Colonic mucosa (tissue), 4 donors: ENCODE results near the gene ITGA6. TPM values are rescaled to one million over a fixed set of nuclear protein-coding genes. Genes with fewer than 3 reads are reported as not detected.

Experiments used
- DNase-seq: peaks from one replicate; pipeline ENCODE4 v3.0.0-alpha.2; 2020
- H3K27ac ChIP-seq: fragments of 200-600 bp; one replicate; pipeline ENCODE4 v1.8.0; 2021
- H3K27me3 ChIP-seq: fragments of 200-600 bp; one replicate; pipeline ENCODE4 v1.8.0; 2021
- H3K36me3 ChIP-seq: fragments of 200-600 bp; one replicate; pipeline ENCODE4 v1.8.0; 2021
- H3K4me1 ChIP-seq: fragments of 200-600 bp; one replicate; pipeline ENCODE4 v1.8.0; 2021; ENCODE audit warnings: mild to moderate bottlenecking
- H3K4me3 ChIP-seq: fragments of 200-600 bp; one replicate; pipeline ENCODE4 v1.8.0; 2021
- H3K9ac ChIP-seq, 2 donors: one replicate each; pipeline ENCODE4 v1.7.0; 2013; ENCODE audit warnings: control low read depth in 2 of 2, low read depth in 2 of 2, low read length in 2 of 2
- H3K9me3 ChIP-seq: fragments of 200-600 bp; one replicate; pipeline ENCODE4 v1.8.0; 2021
- intact Hi-C: fragments of 100-400 bp; cut with DNase I; formaldehyde crosslinking; loops from one replicate; pipeline ENCODE4 v1.14.1; 2022
- total RNA-seq, 2 donors: library from RNA; stranded (reverse); fragmentation: NEBNext Ultra II Directional in 1 of 2; extraction: Animal tissue kit (Norgen Biotek cat#: 25700) in 1 of 2; gene quantifications; one replicate each; pipeline ENCODE4 v1.2.1, GENCODE V29; 2021
- TF ChIP-seq, protein P1 (sequence below): fragments of 200-600 bp; IDR thresholded peaks from one replicate; pipeline ENCODE4 v1.8.0; 2022; ENCODE audit warnings: antibody characterized with exemption, mild to moderate bottlenecking
- donor health status: healthy.
- donor health status: DM: no; HTN: no; CAD: no.
- donor health status: DM: no; HTN: no; CAD: no.

ITGA6 gene
- total RNA-seq, 2 donors from 2014 or later = 174 to 186 TPM

DNA sequence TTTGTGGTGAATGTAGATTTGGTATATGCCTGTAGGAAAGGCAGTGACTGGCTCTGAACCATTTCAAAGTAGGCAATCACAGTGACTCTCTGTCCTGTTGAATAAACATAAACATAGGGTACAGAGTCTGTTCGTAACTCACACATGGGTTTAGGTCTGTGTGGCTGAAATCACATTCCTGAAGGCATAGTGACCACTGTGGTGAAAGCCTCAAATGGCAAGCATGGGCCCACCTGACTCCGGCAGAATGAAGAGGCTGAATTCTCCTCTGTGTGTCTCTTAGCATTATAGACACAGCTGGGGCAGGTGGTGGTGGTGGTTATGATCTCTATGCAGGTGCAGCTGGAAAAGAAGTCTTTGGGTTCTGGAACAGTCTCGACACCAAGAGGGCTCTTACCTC is 61.2 kb downstream of the ITGA6 start:
- H3K9me3 ChIP-seq = no peaks in the 10 kb centered on the region
- no peak overlapping the region for H3K9ac ChIP-seq
- H3K4me3 ChIP-seq = no peak overlapping the region
- intact Hi-C loops = no loop called here
- no peak for DNase-seq
- no peaks in the 10 kb centered on the region for H3K27me3 ChIP-seq
- TF ChIP-seq, protein P1, sequence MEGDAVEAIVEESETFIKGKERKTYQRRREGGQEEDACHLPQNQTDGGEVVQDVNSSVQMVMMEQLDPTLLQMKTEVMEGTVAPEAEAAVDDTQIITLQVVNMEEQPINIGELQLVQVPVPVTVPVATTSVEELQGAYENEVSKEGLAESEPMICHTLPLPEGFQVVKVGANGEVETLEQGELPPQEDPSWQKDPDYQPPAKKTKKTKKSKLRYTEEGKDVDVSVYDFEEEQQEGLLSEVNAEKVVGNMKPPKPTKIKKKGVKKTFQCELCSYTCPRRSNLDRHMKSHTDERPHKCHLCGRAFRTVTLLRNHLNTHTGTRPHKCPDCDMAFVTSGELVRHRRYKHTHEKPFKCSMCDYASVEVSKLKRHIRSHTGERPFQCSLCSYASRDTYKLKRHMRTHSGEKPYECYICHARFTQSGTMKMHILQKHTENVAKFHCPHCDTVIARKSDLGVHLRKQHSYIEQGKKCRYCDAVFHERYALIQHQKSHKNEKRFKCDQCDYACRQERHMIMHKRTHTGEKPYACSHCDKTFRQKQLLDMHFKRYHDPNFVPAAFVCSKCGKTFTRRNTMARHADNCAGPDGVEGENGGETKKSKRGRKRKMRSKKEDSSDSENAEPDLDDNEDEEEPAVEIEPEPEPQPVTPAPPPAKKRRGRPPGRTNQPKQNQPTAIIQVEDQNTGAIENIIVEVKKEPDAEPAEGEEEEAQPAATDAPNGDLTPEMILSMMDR = no peak
- peaks cover 10% of the 10 kb centered on the region for H3K36me3 ChIP-seq
- H3K27ac ChIP-seq = no peak overlapping the region
- no peaks in the 10 kb centered on the region for H3K4me1 ChIP-seq

DNA sequence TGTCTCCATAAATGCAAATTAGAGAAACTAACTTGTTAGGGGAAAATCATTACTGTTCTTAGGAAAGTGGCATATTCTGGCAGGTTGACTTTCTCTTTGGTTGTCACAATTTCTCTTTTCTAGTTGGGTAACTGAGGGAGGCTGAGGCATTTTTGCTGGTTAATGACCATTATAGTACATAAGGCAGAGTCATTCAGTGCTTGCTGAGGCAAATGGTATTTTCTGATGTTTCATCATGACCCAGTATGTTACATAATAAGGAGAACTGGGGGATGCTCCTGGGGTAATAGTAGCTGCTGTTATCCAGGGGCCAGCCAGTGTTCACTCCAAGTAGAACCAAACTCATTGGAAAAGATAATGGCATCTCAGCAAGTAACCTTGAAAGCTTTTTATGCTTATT is 62.3 kb downstream of the ITGA6 start:
- Histone ChIP-seq H3K9ac (no peak overlapping the region), H3K27ac (no peak overlapping the region), H3K36me3 (peaks cover 10% of the 10 kb centered on the region), H3K27me3 (no peaks in the 10 kb centered on the region), H3K4me3 (no peak overlapping the region), H3K9me3 (no peaks in the 10 kb centered on the region), H3K4me1 (no peaks in the 10 kb centered on the region)
- intact Hi-C loops = no loop called here
- no peak for DNase-seq
- TF ChIP-seq, protein P1 = no peak

DNA sequence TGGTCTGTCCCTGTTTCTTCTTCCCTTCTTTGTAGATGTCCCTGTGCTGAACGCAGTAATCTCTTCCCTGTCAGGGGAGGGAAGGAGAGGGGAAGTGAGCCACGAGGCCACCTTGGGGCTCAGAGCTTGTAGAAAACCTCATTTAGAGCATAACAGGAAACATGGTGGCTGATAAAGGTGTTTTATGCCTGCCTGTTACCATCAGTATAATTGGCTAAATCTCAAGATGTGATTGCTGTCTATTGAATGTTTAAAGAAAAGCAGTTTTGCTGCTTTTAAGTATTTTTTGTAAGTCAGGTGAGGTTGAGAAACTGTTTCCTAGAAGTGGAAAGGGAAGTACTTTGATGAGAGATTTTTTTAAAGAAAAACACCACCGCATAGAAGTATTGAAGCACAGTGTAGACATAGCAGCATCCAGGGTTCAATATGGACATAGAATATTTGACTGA is 68.8 kb downstream of the ITGA6 start:
- Histone ChIP-seq H3K4me1 (no peaks in the 10 kb centered on the region), H3K36me3 (peaks cover 6% of the 10 kb centered on the region), H3K27me3 (no peaks in the 10 kb centered on the region), H3K9ac (no peak overlapping the region), H3K9me3 (no peaks in the 10 kb centered on the region), H3K4me3 (no peak overlapping the region), H3K27ac (no peak overlapping the region)
- no peak for DNase-seq
- TF ChIP-seq, protein P1 = no peak
- intact Hi-C loops = no loop called here

GRCh38 chr2:172507199-172507598 is 79.8 kb downstream of the ITGA6 start:
- H3K36me3 ChIP-seq = peaks cover 5% of the 10 kb centered on the region
- intact Hi-C loops = no loop called here
- no peak for DNase-seq
- H3K27me3 ChIP-seq = no peaks in the 10 kb centered on the region
- H3K4me3 ChIP-seq = no peak overlapping the region
- no peak overlapping the region for H3K27ac ChIP-seq
- H3K9me3 ChIP-seq = no peaks in the 10 kb centered on the region
- H3K4me1 ChIP-seq = no peaks in the 10 kb centered on the region
- TF ChIP-seq, protein P1 = no peak
- H3K9ac ChIP-seq = no peak overlapping the region

GRCh38 chr2:172510088-172510487 is 82.7 kb downstream of the ITGA6 start:
- H3K27me3 ChIP-seq = no peaks in the 10 kb centered on the region
- H3K4me1 ChIP-seq = no peaks in the 10 kb centered on the region
- no peaks in the 10 kb centered on the region for H3K36me3 ChIP-seq
- no peak overlapping the region for H3K4me3 ChIP-seq
- H3K27ac ChIP-seq = no peak overlapping the region
- H3K9me3 ChIP-seq = no peaks in the 10 kb centered on the region
- TF ChIP-seq, protein P1 = no peak
- no peak overlapping the region for H3K9ac ChIP-seq
- no peak for DNase-seq
- intact Hi-C loops = no loop called here

DNA sequence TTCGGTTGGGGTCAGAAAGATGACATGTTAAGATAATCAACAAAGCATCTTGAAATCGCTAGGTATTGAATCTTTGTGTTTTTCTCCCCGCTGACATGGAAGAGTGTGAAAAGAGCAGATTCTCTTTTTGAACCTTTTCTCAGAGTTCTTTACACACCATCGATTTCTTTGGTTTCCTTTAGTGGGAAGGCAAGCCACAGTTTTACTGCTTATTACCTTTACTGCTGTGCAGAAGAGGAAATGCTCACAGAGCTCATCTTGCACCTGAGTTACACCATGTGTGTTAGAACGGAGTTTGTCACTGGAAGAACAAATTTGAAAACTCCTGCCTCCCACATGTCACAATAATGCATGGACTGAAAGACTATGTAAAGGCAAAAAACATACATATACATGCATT is 83.2 kb downstream of the ITGA6 start:
- DNase-seq = no peak
- TF ChIP-seq, protein P1 = no peak
- Histone ChIP-seq H3K27me3 (no peaks in the 10 kb centered on the region), H3K9ac (no peak overlapping the region), H3K27ac (no peak overlapping the region), H3K4me1 (no peaks in the 10 kb centered on the region), H3K9me3 (no peaks in the 10 kb centered on the region), H3K36me3 (no peaks in the 10 kb centered on the region), H3K4me3 (no peak overlapping the region)
- intact Hi-C loops = no loop called here
